Measurements from ENCODE around the gene DDX51.
A peak's percentile ranks its signal among the peaks of the same experiment; 100 is the strongest.
"Not testable (repeated sequence)": the region's sequence is repeated elsewhere in the genome, so short reads cannot be mapped to it uniquely, and the experiment has no call there.

DDX51 gene

GRCh38 chr12:132154941-132155770, 11.0 kb upstream of the DDX51 start:
- H3K9me3 Mint-ChIP-seq, result no peaks in the 10 kb centered on the region
- H3K27me3 Mint-ChIP-seq, result no peaks in the 10 kb centered on the region
- H3K4me1 Mint-ChIP-seq (ENCODE audit: low read depth), result no peaks in the 10 kb centered on the region
- H3K4me3 Mint-ChIP-seq, result no peak overlapping the region
- H3K36me3 Mint-ChIP-seq (ENCODE audit: low read depth), result peaks cover 4% of the 10 kb centered on the region
- H3K27ac Mint-ChIP-seq, result no peak overlapping the region

DNA sequence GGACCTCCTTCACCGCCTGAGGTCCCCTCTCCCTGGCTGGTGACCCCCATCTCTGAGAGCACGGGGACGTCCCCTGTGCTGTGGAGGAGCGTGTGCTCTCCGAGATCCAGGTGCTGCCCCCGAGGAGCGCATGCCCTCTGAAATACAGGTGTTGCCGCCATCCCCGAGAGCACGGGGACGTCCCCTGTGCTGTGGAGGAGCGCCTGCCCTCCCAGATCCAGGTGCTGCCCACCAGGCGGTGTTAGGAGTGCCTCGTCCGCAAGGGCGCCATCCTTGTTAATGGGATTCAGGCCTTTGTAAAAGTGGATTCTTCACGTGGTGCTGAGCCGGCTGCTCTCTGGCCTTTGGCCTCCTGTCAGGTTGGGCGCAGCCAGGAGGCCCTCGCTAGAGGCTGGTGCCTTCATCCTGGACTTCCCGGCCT, 10.2 kb upstream of the DDX51 start:
- Mint-ChIP-seq H3K4me3 (no peak overlapping the region), H3K36me3 (ENCODE audit: low read depth) (no peaks in the 10 kb centered on the region), H3K27ac (no peak overlapping the region)

GRCh38 chr12:132153501-132154340, 9.6 kb upstream of the DDX51 start:
- Mint-ChIP-seq H3K4me1 (ENCODE audit: low read depth) (no peaks in the 10 kb centered on the region), H3K4me3 (no peak overlapping the region), H3K9me3 (no peaks in the 10 kb centered on the region), H3K27me3 (no peaks in the 10 kb centered on the region), H3K27ac (no peak overlapping the region), H3K36me3 (ENCODE audit: low read depth) (no peaks in the 10 kb centered on the region)

More for the DNA sequence above, 10.2 kb upstream of the DDX51 start:
- no peaks in the 10 kb centered on the region for H3K27me3 Mint-ChIP-seq
- H3K9me3 Mint-ChIP-seq, result no peaks in the 10 kb centered on the region
- no peaks in the 10 kb centered on the region for H3K4me1 Mint-ChIP-seq (ENCODE audit: low read depth)

- no peak overlapping the region for H3K4me3 Mint-ChIP-seq
- H3K4me1 Mint-ChIP-seq (ENCODE audit: low read depth), result no peaks in the 10 kb centered on the region
- no peaks in the 10 kb centered on the region for H3K9me3 Mint-ChIP-seq
Observed at GRCh38 chr12:132152953-132153352, 8.8 kb upstream of the DDX51 start.

GRCh38 chr12:132152411-132152821, 8.3 kb upstream of the DDX51 start:
- Mint-ChIP-seq H3K4me3 (no peak overlapping the region), H3K4me1 (ENCODE audit: low read depth) (no peaks in the 10 kb centered on the region), H3K27me3 (no peaks in the 10 kb centered on the region), H3K9me3 (no peaks in the 10 kb centered on the region), H3K36me3 (ENCODE audit: low read depth) (no peaks in the 10 kb centered on the region), H3K27ac (no peak overlapping the region)

More at GRCh38 chr12:132152953-132153352, 8.8 kb upstream of the DDX51 start:
- Mint-ChIP-seq H3K27me3 (no peaks in the 10 kb centered on the region), H3K36me3 (ENCODE audit: low read depth) (no peaks in the 10 kb centered on the region), H3K27ac (no peak overlapping the region)

DNA sequence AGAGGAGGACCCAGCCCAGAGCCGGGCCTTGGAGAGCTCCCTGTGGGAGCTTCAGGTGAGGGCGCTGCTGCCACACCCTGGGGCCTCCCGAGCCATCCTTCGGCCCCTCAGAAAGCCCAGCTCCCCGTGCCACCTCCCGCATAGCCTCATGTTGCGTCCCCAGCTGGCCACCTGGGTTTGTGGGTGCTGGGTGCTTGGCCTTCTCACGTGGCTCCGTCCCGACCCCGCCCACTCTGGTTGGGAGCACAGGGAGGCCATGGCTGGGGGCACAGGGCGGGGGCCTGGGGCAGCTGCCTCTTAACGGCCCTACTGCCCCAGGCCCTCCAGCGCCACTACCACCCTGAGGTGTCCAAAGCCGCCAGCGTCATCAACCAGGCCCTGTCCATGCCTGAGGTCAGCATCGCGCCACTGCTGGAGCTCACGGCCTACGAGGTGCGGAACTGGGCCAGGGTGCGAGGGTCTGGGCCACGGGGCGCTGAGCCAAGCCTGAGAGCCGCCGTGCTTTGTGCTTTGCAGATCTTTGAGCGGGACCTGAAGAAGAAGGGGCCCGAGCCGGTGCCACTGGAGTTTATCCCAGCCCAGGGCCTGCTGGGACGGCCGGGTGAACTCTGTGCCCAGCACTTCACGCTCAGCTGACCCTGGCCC, 7.8 kb upstream of the DDX51 start:
- H3K27ac Mint-ChIP-seq, result no peak overlapping the region
- H3K36me3 Mint-ChIP-seq (ENCODE audit: low read depth), result no peaks in the 10 kb centered on the region
- H3K4me3 Mint-ChIP-seq, result no peak overlapping the region
- H3K9me3 Mint-ChIP-seq, result no peaks in the 10 kb centered on the region
- H3K4me1 Mint-ChIP-seq (ENCODE audit: low read depth), result peaks cover 1% of the 10 kb centered on the region
- H3K27me3 Mint-ChIP-seq, result no peaks in the 10 kb centered on the region

DNA sequence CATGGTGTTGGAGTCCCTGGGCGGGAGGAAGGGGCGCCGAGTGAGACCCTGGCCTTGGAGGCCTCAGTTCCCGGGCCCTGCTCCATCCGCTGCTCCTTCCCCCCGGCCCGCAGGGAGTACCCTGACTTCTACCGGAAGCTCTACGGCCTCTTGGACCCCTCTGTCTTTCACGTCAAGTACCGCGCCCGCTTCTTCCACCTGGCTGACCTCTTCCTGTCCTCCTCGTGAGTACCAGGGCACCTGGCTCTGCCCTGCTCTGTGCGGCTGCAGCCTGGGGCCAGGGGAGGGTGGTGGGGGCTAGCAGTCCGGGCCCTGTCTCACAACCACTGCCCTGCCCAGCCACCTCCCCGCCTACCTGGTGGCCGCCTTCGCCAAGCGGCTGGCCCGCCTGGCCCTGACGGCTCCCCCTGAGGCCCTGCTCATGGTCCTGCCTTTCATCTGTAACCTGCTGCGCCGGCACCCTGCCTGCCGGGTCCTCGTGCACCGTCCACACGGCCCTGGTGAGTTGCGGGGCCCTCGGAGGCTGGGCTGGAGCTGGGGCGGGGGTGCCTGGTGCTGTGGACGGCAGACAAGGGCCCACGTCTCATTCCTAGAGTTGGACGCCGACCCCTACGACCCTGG, 7.1 kb upstream of the DDX51 start:
- Mint-ChIP-seq H3K4me1 (ENCODE audit: low read depth) (peaks cover 7% of the 10 kb centered on the region), H3K27me3 (no peaks in the 10 kb centered on the region), H3K36me3 (ENCODE audit: low read depth) (peaks cover 4% of the 10 kb centered on the region), H3K27ac (no peak overlapping the region), H3K9me3 (no peaks in the 10 kb centered on the region), H3K4me3 (no peak overlapping the region)

DNA sequence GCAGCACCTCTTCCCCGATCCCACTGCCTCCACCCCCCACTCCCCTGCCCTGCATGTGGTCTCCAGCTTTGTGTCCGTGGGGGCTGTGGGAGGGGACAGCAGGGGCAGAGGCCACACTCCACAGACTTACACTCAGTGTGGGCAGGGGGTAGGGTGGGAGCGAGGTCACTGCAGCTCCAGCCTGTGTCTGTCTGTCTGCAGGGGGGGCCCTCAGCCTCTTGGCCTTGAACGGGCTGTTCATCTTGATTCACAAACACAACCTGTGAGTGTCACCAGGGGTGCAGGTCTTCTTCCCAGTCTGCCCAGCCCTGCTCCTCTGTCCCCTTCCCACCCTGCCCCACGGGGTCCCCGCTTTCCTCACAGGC, 6.6 kb upstream of the DDX51 start:
- Mint-ChIP-seq H3K27ac (no peak overlapping the region), H3K4me3 (no peak overlapping the region)

GRCh38 chr12:132149526-132149925, 5.4 kb upstream of the DDX51 start:
- not testable (repeated sequence) for H3K27me3 Mint-ChIP-seq; H3K27ac Mint-ChIP-seq; H3K36me3 Mint-ChIP-seq (ENCODE audit: low read depth); H3K9me3 Mint-ChIP-seq; H3K4me3 Mint-ChIP-seq
- peaks cover 23% of the 10 kb centered on the region for H3K4me1 Mint-ChIP-seq (ENCODE audit: low read depth)

More for the DNA sequence above, 6.6 kb upstream of the DDX51 start:
- H3K36me3 Mint-ChIP-seq (ENCODE audit: low read depth), result peaks cover 9% of the 10 kb centered on the region
- H3K27me3 Mint-ChIP-seq, result no peaks in the 10 kb centered on the region
- H3K4me1 Mint-ChIP-seq (ENCODE audit: low read depth), result peaks cover 12% of the 10 kb centered on the region
- no peaks in the 10 kb centered on the region for H3K9me3 Mint-ChIP-seq

DNA sequence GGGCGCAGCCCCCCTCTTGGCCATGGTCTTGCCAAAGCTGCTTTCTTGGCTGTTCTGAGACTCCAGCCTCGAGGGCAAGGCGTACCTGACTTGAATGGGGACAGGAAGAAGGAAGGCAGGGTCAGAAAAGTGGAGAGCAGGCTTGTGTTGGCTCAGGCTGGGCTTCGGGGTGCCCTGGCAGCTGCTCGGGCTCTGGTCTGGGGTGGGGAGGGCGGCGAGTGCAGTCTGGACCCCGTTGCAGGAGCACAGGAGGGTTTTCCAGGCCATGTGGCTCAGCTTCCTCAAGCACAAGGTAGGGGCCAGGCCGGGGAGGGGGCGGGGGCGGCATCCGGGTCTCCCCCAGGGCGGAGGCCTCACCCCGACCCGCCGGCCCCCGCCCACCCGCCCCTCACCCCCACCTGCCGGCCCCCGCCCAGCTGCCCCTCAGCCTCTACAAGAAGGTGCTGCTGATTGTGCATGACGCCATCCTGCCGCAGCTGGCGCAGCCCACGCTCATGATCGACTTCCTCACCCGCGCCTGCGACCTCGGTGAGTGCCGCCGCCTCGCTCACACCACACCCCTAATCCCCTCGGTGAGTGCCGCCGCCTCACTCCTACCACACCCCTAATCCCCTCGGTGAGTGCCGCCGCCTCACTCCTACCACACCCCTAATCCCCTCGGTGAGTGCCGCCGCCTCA, 4.4 kb upstream of the DDX51 start:
- Mint-ChIP-seq H3K9me3 (no peaks in the 10 kb centered on the region), H3K27ac (no peak overlapping the region)

GRCh38 chr12:132147423-132148367, 3.6 kb upstream of the DDX51 start:
- no peak overlapping the region for H3K4me3 Mint-ChIP-seq
- H3K36me3 Mint-ChIP-seq (ENCODE audit: low read depth), result peaks cover 13% of the 10 kb centered on the region
- H3K27ac Mint-ChIP-seq, result no peak overlapping the region
- no peaks in the 10 kb centered on the region for H3K9me3 Mint-ChIP-seq
- H3K27me3 Mint-ChIP-seq, result no peaks in the 10 kb centered on the region
- H3K4me1 Mint-ChIP-seq (ENCODE audit: low read depth), result peaks cover 28% of the 10 kb centered on the region

More for the DNA sequence above, 4.4 kb upstream of the DDX51 start:
- H3K4me1 Mint-ChIP-seq (ENCODE audit: low read depth), result peaks cover 23% of the 10 kb centered on the region
- no peak overlapping the region for H3K4me3 Mint-ChIP-seq
- no peaks in the 10 kb centered on the region for H3K27me3 Mint-ChIP-seq
- peaks cover 9% of the 10 kb centered on the region for H3K36me3 Mint-ChIP-seq (ENCODE audit: low read depth)

DNA sequence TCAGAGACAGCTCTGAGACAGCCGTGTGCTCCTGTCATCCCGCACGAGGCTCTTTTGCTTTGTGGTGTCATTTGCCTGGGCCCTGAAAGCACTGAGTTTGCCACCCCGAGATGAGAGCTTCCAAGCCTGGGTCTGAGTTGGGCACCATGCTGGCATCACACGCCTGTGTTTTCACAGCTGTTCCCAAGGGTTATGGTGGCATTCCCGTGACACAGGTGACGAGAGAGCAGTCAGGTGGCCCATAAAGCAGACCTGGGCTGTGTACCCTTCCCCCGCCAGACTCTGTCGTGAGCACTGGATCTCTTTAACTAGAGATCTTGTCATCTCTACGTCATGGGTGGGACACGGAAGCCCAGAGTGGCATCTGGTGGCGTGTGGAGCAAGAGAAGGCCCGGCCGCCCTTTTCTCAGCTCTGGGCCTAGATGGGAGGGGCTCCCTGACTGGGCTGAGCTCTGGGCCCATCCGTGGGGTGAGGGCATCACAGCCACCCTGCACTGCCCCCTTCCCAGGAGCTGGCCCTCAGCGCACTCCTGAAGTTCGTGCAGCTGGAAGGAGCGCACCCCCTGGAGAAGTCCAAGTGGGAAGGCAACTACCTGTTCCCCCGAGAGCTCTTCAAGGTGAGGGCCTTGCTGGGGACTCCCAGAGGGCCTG, 2.8 kb upstream of the DDX51 start:
- peaks cover 13% of the 10 kb centered on the region for H3K36me3 Mint-ChIP-seq (ENCODE audit: low read depth)
- no peak overlapping the region for H3K4me3 Mint-ChIP-seq
- H3K27me3 Mint-ChIP-seq, result no peaks in the 10 kb centered on the region
- H3K9me3 Mint-ChIP-seq, result no peaks in the 10 kb centered on the region
- peaks cover 35% of the 10 kb centered on the region for H3K4me1 Mint-ChIP-seq (ENCODE audit: low read depth)
- H3K27ac Mint-ChIP-seq, result no peak overlapping the region

DNA sequence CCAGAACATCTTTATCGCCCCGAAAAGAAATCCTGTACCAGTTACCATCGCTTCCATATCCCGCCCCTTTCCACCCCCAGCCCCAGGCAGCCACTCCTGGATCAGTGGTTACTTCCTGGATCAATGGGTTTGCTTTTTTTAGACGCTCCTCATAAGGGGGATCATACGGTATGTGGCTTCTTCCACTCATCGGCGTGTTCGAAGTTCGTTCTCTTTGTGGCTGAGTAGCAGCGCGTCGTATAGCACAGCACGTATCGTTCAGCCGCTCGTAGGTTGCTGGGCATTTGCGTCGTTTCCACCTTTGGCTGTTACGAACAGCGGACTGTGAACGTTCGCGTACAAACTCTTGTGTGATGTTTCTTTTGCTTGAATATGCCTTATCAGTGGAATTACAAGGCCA, 2.0 kb upstream of the DDX51 start:
- peaks cover 17% of the 10 kb centered on the region for H3K36me3 Mint-ChIP-seq (ENCODE audit: low read depth)
- H3K27ac Mint-ChIP-seq, result no peak overlapping the region
- no peaks in the 10 kb centered on the region for H3K27me3 Mint-ChIP-seq
- peak overlapping the region; percentile 91 for H3K4me3 Mint-ChIP-seq
- peaks cover 35% of the 10 kb centered on the region for H3K4me1 Mint-ChIP-seq (ENCODE audit: low read depth)
- no peaks in the 10 kb centered on the region for H3K9me3 Mint-ChIP-seq
